H1 (cell line): ENCODE data around the gene NOTCH2. TPM values are rescaled to one million over a fixed set of nuclear protein-coding genes. Genes with fewer than 3 reads are reported as not detected.

Experiments used
- CTCF ChIA-PET: fragments of 300-600 bp; sonication (Branson Sonifier 250); formaldehyde crosslinking; loops from one replicate; lab custom pipeline; 2021; ENCODE audit not compliant: partially characterized antibody; lab: Charles Lee
- POLR2A ChIA-PET: fragments of 300-600 bp; sonication (Branson Sonifier 250); formaldehyde crosslinking; loops from one replicate; lab custom pipeline; 2021; ENCODE audit warnings: inconsistent platforms; ENCODE audit not compliant: partially characterized antibody; lab: Charles Lee
- DNase-seq, 2 experiments: peaks; one replicate each; pipeline versions ENCODE4 v3.0.0 to v3.0.0-alpha.2; 2010 to 2022; ENCODE audit warnings: low spot score in 2 of 2, low read depth in 1 of 2, mixed read lengths in 1 of 2
- FAIRE-seq: peaks from 2 replicates; lab custom pipeline; 2011; peaks lifted over from hg19 to GRCh38; lab: Jason Lieb, UNC
- H2AFZ ChIP-seq: 2 replicates; pipeline ENCODE4 v1.8.1; 2012; ENCODE audit warnings: low read length, inconsistent platforms
- H2AK5ac ChIP-seq: 2 replicates; pipeline ENCODE4 v1.6.1; 2013; ENCODE audit warnings: low read depth, low read length
- H2BK120ac ChIP-seq: replicated peaks from 2 replicates; pipeline ENCODE3; 2013; ENCODE audit warnings: low read depth, low read length, inconsistent platforms
- H2BK12ac ChIP-seq: 2 replicates; pipeline ENCODE4 v1.6.1; 2013; ENCODE audit warnings: low read depth, low read length
- H2BK15ac ChIP-seq: 2 replicates; pipeline ENCODE4 v1.6.1; 2013; ENCODE audit warnings: low read length
- H2BK20ac ChIP-seq: 2 replicates; pipeline ENCODE4 v1.6.1; 2013; ENCODE audit warnings: low read length
- H2BK5ac ChIP-seq: 2 replicates; pipeline ENCODE4 v1.6.1; 2013; ENCODE audit warnings: low read depth, low read length
- H3K14ac ChIP-seq: 2 replicates; pipeline ENCODE4 v1.6.1; 2013; ENCODE audit warnings: inconsistent platforms; ENCODE audit not compliant: insufficient read length
- H3K18ac ChIP-seq: 2 replicates; pipeline ENCODE4 v1.6.1; 2013; ENCODE audit warnings: low read length; ENCODE audit errors: extremely low read depth
- H3K23ac ChIP-seq: 2 replicates; pipeline ENCODE4 v1.6.1; 2013; ENCODE audit warnings: inconsistent platforms; ENCODE audit not compliant: insufficient read length
- H3K23me2 ChIP-seq: 2 replicates; pipeline ENCODE4 v1.6.1; 2013; ENCODE audit warnings: low read depth, low read length
- H3K27ac ChIP-seq: 2 replicates; pipeline ENCODE4 v1.6.1; 2011; ENCODE audit warnings: low read depth, low read length, inconsistent platforms
- H3K27me3 ChIP-seq, 4 experiments: replicated peaks in 1 of 4; 1 replicate in 1 of 4; 2 replicates in 3 of 4; pipeline versions ENCODE4 v1.6.1 to v1.8.1; 2011 to 2013; ENCODE audit warnings: low read length in 3 of 4, mild to moderate bottlenecking in 3 of 4, inconsistent platforms in 2 of 4, mixed read lengths in 2 of 4, moderate library complexity in 1 of 4; ENCODE audit not compliant: control insufficient read depth in 3 of 4, insufficient read depth in 3 of 4; ENCODE audit errors: extremely low read depth in 1 of 4
- H3K36me3 ChIP-seq, 4 experiments: 2 replicates each; pipeline versions ENCODE4 v1.6.1 to v1.8.1; 2011 to 2013; ENCODE audit warnings: mild to moderate bottlenecking in 4 of 4, low read length in 3 of 4, moderate library complexity in 2 of 4, control low read depth in 1 of 4, inconsistent platforms in 1 of 4; ENCODE audit not compliant: insufficient read depth in 4 of 4, control insufficient read depth in 2 of 4
- H3K4ac ChIP-seq: replicated peaks from 2 replicates; pipeline ENCODE3; 2013; ENCODE audit warnings: low read length, low read depth, mixed read lengths, inconsistent platforms; ENCODE audit not compliant: insufficient read length
- H3K4me1 ChIP-seq, 4 experiments: replicated peaks in 1 of 4; 1 replicate in 1 of 4; 2 replicates in 3 of 4; pipeline versions ENCODE4 v1.6.1 to v1.8.1; 2011 to 2013; ENCODE audit warnings: low read length in 3 of 4, inconsistent platforms in 2 of 4, mixed read lengths in 1 of 4; ENCODE audit not compliant: insufficient read depth in 4 of 4, control insufficient read depth in 3 of 4
- H3K4me2 ChIP-seq, 2 experiments: 2 replicates each; pipeline versions ENCODE4 v1.6.1 to v1.8.1; 2011 to 2013; ENCODE audit warnings: low read depth in 2 of 2, low read length in 2 of 2, control low read depth in 1 of 2, inconsistent platforms in 1 of 2, mild to moderate bottlenecking in 1 of 2; ENCODE audit not compliant: insufficient read depth in 1 of 2
- H3K4me3 ChIP-seq, 4 experiments: fragments of 200-600, 300-600 bp in 1 of 4; sonication (generic), shearing (Covaris generic), sonication (Bioruptor Twin) in 1 of 4; 2 replicates each; pipeline versions ENCODE4 v1.5.1 to v1.8.1; 2011 to 2016; ENCODE audit warnings: low read length in 4 of 4, low read depth in 3 of 4, control low read depth in 2 of 4, inconsistent platforms in 2 of 4, mild to moderate bottlenecking in 2 of 4, mixed read lengths in 1 of 4, moderate library complexity in 1 of 4; ENCODE audit not compliant: insufficient read depth in 2 of 4; ENCODE audit errors: extremely low read depth in 1 of 4
- H3K56ac ChIP-seq: replicated peaks from 2 replicates; pipeline ENCODE3; 2013; ENCODE audit warnings: low read depth, mild to moderate bottlenecking, mixed read lengths, low read length, inconsistent platforms; ENCODE audit not compliant: insufficient read length
- H3K79me1 ChIP-seq: 2 replicates; pipeline ENCODE4 v1.6.1; 2013; ENCODE audit warnings: low read depth, low read length, control low read depth
- H3K79me2 ChIP-seq, 2 experiments: 2 replicates each; pipeline versions ENCODE4 v1.6.1 to v1.8.1; 2012 to 2013; ENCODE audit warnings: low read length in 2 of 2, mild to moderate bottlenecking in 2 of 2, inconsistent platforms in 1 of 2; ENCODE audit not compliant: insufficient read depth in 2 of 2, control insufficient read depth in 1 of 2
- H3K9ac ChIP-seq, 4 experiments: replicated peaks in 1 of 4; 1 replicate in 1 of 4; 2 replicates in 3 of 4; pipeline versions ENCODE4 v1.6.1 to v1.8.1; 2011 to 2013; ENCODE audit warnings: low read depth in 3 of 4, low read length in 3 of 4, control low read depth in 2 of 4, mild to moderate bottlenecking in 2 of 4, moderate library complexity in 2 of 4, inconsistent platforms in 1 of 4; ENCODE audit errors: extremely low read depth in 1 of 4
- H3K9me3 ChIP-seq, 2 experiments: 2 replicates each; pipeline versions ENCODE4 v1.6.1 to v1.8.1; 2012 to 2013; ENCODE audit warnings: mild to moderate bottlenecking in 2 of 2, moderate library complexity in 2 of 2, control low read depth in 1 of 2, inconsistent platforms in 1 of 2, low read depth in 1 of 2, low read length in 1 of 2, mixed read lengths in 1 of 2; ENCODE audit not compliant: insufficient read depth in 2 of 2
- H4K20me1 ChIP-seq, 2 experiments: replicated peaks in 1 of 2; 2 replicates each; pipeline versions ENCODE3 to v1.8.1; 2011 to 2013; ENCODE audit warnings: inconsistent platforms in 2 of 2, low read length in 2 of 2, mild to moderate bottlenecking in 1 of 2; ENCODE audit not compliant: insufficient read depth in 2 of 2, control insufficient read depth in 1 of 2
- H4K5ac ChIP-seq: 2 replicates; pipeline ENCODE4 v1.6.1; 2013; ENCODE audit warnings: low read length, low read depth, mixed read lengths, inconsistent platforms; ENCODE audit not compliant: insufficient read length
- H4K8ac ChIP-seq: 2 replicates; pipeline ENCODE4 v1.8.0; 2013; ENCODE audit warnings: mild to moderate bottlenecking, moderate library complexity, low read length, inconsistent platforms; ENCODE audit not compliant: insufficient read depth; ENCODE audit errors: extremely low read depth
- H4K91ac ChIP-seq: replicated peaks from 2 replicates; pipeline ENCODE3; 2013; ENCODE audit warnings: low read length, mixed read lengths, inconsistent platforms; ENCODE audit not compliant: insufficient read length
- ASH2L ChIP-seq: fragments of 200-600, 300-600 bp; sonication (generic); IDR thresholded peaks from one replicate; pipeline ENCODE4 v1.7.1; 2017; ENCODE audit warnings: low read length
- CREB1 ChIP-seq: IDR thresholded peaks from 2 replicates; pipeline ENCODE4 v1.6.1; 2012; ENCODE audit warnings: inconsistent platforms
- EZH2 ChIP-seq: fragments of 200-600 bp; sonication (generic); IDR thresholded peaks from 2 replicates; pipeline ENCODE4 v1.7.1; 2012; ENCODE audit warnings: low read depth, mild to moderate bottlenecking, moderate library complexity, low read length, inconsistent platforms; ENCODE audit not compliant: severe bottlenecking
- HDAC2 ChIP-seq, 2 experiments: fragments of 300-600 bp in 1 of 2; sonication (generic) in 1 of 2; IDR thresholded peaks; 2 replicates each; pipeline ENCODE4 v1.6.1; 2011 to 2012; ENCODE audit warnings: low read depth in 2 of 2, low read length in 2 of 2, mild to moderate bottlenecking in 2 of 2, moderate library complexity in 2 of 2, borderline replicate concordance in 1 of 2, inconsistent platforms in 1 of 2
- HDAC6 ChIP-seq: IDR thresholded peaks from one replicate; pipeline ENCODE4 v1.7.1; 2012; ENCODE audit warnings: low read depth, mild to moderate bottlenecking, inconsistent platforms, low read length, moderate library complexity
- POLR2A ChIP-seq, 2 experiments: IDR thresholded peaks; 1 replicate in 1 of 2; 2 replicates in 1 of 2; pipeline ENCODE4 v1.6.1; 2011; ENCODE audit warnings: low read depth in 2 of 2, low read length in 2 of 2, mild to moderate bottlenecking in 2 of 2; ENCODE audit errors: control extremely low read depth in 1 of 2
- POLR2AphosphoS5 ChIP-seq: IDR thresholded peaks from 2 replicates; pipeline ENCODE4 v1.6.1; 2011; ENCODE audit warnings: low read depth, low read length
- RAD21 ChIP-seq, 2 experiments: IDR thresholded peaks in 1 of 2; conservative IDR thresholded peaks in 1 of 2; 2 replicates each; pipeline ENCODE4 v1.6.1; 2011; ENCODE audit warnings: low read depth in 2 of 2, low read length in 2 of 2, improper control_type of control experiment in 1 of 2, inconsistent platforms in 1 of 2, mild to moderate bottlenecking in 1 of 2, moderate library complexity in 1 of 2
- SAP30 ChIP-seq: fragments of 300-600 bp; sonication (generic); IDR thresholded peaks from 2 replicates; pipeline ENCODE4 v1.7.1; 2012; ENCODE audit warnings: low read length, moderate library complexity, mild to moderate bottlenecking, inconsistent platforms; ENCODE audit not compliant: insufficient read depth, insufficient replicate concordance
- SP2 ChIP-seq: IDR thresholded peaks from 2 replicates; pipeline ENCODE4 v1.6.1; 2012; ENCODE audit warnings: mild to moderate bottlenecking, low read length, inconsistent platforms
- YY1 ChIP-seq: IDR thresholded peaks from 2 replicates; pipeline ENCODE4 v1.6.1; 2011; ENCODE audit warnings: low read depth, mild to moderate bottlenecking, low read length
- ZNF274 ChIP-seq: IDR thresholded peaks from 2 replicates; pipeline ENCODE4 v1.7.0; 2012; ENCODE audit warnings: low read length, borderline replicate concordance; ENCODE audit errors: extremely low read depth
- WGBS, 2 experiments: shearing (Covaris generic) in 1 of 2; methylation state at CpG; one replicate each; pipeline versions ENCODE4 v1.1.6 to v1.1.7; 2013 to 2015; ENCODE audit warnings: low lambda C conversion rate in 2 of 2, mixed read lengths in 2 of 2, inconsistent platforms in 1 of 2, low coverage in 1 of 2, missing lambda C conversion rate in 1 of 2; ENCODE audit not compliant: insufficient replicate concordance in 2 of 2, insufficient coverage in 1 of 2, insufficient read length in 1 of 2; ENCODE audit errors: extremely low coverage in 1 of 2, missing lambda C conversion rate in 1 of 2; 5-methylcytosine and 5-hydroxymethylcytosine counted together
- polyA plus RNA-seq, 7 experiments: library from polyadenylated mRNA; depleted of rRNA in 3 of 7; stranded (reverse) in 5 of 7; unstranded in 2 of 7; fragments of >200 nt in 5 of 7; fragments of 200-250 nt in 2 of 7; gene quantifications; 1 replicate in 5 of 7; 2 replicates in 1 of 7; 4 replicates in 1 of 7; pipeline versions ENCODE4 v1.2.1 to v1.2.3, GENCODE V29; 2011 to 2013; ENCODE audit warnings: missing spikeins in 2 of 7, mixed read lengths in 2 of 7
- total RNA-seq: library from RNA; stranded (reverse); fragmentation: NEBNext Ultra II Directional; extraction: Animal tissue kit (Norgen Biotek cat#: 25700); gene quantifications from 2 replicates; pipeline ENCODE4 v1.2.1, GENCODE V29; 2021

Gene NOTCH2
- total and polyA plus RNA-seq, 2 of the 8 experiments (the other 6 are each of a cell fraction or from before 2014, with no cell fraction given) = 17.7 to 63.0 TPM

DNA sequence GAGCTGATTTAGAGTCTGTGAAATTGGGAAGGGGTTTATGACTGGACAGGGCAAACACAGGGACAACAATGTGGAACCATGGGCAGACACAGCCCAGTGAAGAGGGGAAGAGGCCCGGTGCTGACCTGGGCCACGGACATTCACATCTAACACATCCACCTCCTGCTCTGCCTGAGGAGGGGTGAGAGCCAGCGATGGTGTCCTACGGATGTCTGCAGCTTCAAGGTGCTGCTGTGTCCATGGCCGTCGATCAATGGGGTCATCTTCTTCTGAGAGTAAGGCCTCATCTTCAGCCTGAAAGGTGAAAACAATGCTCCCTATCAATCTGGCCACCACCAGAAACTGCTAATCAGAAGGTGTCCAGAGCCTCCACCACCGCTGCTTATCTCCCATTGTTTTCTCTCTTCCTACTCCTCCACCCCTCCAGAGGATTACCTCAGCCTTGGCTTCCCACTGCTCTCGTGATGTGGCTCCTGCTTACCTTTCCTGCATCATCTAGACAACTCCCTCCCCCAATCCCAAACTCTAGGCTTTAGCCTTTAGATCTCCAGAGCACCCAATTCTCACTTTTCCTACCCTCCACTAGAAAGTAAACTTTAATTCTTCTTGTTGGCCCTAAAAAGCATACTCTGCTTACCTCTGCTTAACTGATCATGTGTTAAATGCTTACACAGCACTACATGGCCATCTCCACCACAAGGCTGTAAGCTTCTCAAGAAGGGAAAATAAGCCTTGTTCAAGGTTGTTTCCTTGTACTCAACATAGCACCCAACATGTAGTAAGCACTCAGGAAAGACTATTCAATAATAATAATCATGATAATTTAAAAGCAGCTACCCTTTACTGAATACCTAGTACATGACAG is 149.1 kb downstream of the NOTCH2 start:
- no peak for FAIRE-seq
- Histone ChIP-seq H4K91ac (no peak overlapping the region), H2BK5ac (no peak overlapping the region), H2AFZ (no peak overlapping the region), H3K56ac (no peak overlapping the region), H3K36me3 (peaks cover 10 to 51% (median 26%) of the 10 kb centered on the region in 4 experiments; a peak in 7 of 8 replicates), H3K79me2 (no peaks in the 10 kb centered on the region), H2AK5ac (no peak overlapping the region), H3K9me3 (no peaks in the 10 kb centered on the region), H2BK12ac (no peak overlapping the region), H3K4me3 (no peak overlapping the region), H2BK120ac (no peak overlapping the region), H3K18ac (no peak overlapping the region), H3K27ac (no peak overlapping the region), H4K5ac (no peak overlapping the region), H3K4ac (no peak overlapping the region), H3K4me2 (no peak overlapping the region), H2BK15ac (no peak overlapping the region), H3K23me2 (no peaks in the 10 kb centered on the region), H2BK20ac (no peak overlapping the region), H3K27me3 (no peaks in the 10 kb centered on the region), H4K8ac (no peak overlapping the region), H3K4me1 (no peaks in the 10 kb centered on the region), H3K79me1 (no peaks in the 10 kb centered on the region), H3K23ac (no peak overlapping the region), H3K14ac (no peak overlapping the region), H3K9ac (no peak overlapping the region), H4K20me1 (peaks cover 0 to 7% of the 10 kb centered on the region in 2 experiments)
- POLR2A ChIA-PET = interaction anchor here (1.1 kb wide), 1 partner anchor 11 kb away, joined by 3 read pairs; no protein-coding TSS in a partner anchor
- no peak for DNase-seq
- WGBS, 2 experiments = 94% methylated on average over 8 of the region's 8 CpGs; no CpG with 5 or more reads in 1 of the 2 experiments
- CTCF ChIA-PET = interaction anchor here (0.9 to 2.3 kb wide), 6 partner anchors 8 to 111 kb away, joined by 3 to 12 read pairs (median 3); partner anchors contain the start of gene ADAM30
- TF ChIP-seq ZNF274 (no peak), SAP30 (no peak), ASH2L (no peak), YY1 (no peak), HDAC6 (no peak), SP2 (no peak), POLR2AphosphoS5 (no peak), CREB1 (no peak), RAD21 (IDR thresholded peaks at IDR 0.05 in 1 of 2, conservative IDR thresholded peaks at IDR 0.05 in 1 of 2; ENCODE audit: low read depth in 2 of 2, low read length in 2 of 2) (no peak), HDAC2 (IDR thresholded peaks at IDR 0.05; ENCODE audit: borderline replicate concordance in 1 of 2, low read depth in 2 of 2, low read length in 2 of 2) (no peak), POLR2A (IDR thresholded peaks at IDR 0.05; ENCODE audit: control extremely low read depth in 1 of 2, low read depth in 2 of 2, low read length in 2 of 2) (no peak), EZH2 (no peak)
